DOHH2 (cell line): ENCODE measurements around the gene ANKRD42.

ENCODE experiments used
- CTCF ChIP-seq: fragments of 200-600 bp; sonication (generic); IDR thresholded peaks from one replicate; pipeline ENCODE4 v1.5.1; 2014; ENCODE audit warnings: antibody characterized with exemption, mild to moderate bottlenecking, low read depth, low read length; ENCODE audit not compliant: poor library complexity, severe bottlenecking
- EZH2phosphoT487 ChIP-seq: fragments of 200-600 bp; sonication (generic); IDR thresholded peaks from 2 replicates; pipeline ENCODE4 v1.6.1; 2017; ENCODE audit warnings: borderline replicate concordance, mild to moderate bottlenecking, antibody characterized with exemption, low read length, moderate library complexity, mixed read lengths

DNA sequence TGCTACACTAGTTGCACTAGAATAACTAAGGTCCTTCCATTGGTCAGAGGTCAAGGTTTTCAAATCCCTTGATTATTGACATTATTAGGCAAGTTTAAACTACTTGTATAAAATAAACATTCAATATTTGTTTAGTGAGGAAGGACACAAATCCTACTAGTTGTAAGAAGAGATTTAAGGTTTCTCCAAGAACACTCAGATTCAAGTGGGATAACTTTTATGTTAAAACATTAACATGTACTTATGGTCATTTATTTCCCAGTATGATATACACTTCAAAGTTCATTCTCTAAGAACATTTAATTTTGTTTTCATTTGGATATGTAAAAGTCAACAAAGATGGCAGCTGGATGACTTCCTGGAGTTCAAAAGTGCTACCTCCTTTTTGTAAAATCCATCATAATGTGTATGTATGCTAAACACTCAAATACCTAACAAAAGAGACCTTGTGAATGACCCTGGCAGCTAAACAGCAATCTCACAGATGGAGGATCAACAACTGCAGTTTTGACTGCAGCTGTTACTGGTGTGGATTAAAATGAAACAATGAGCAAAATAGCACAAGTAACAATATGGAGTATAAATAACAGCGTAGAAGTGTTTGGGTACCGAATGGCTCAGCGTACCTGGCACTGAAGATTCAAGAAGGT is 91.1 kb downstream of the ANKRD42 start:
- TF ChIP-seq CTCF (no peak), EZH2phosphoT487 (no peak)
